ENCODE measurements around the gene RAF1.
"Not testable (repeated sequence)": the region's sequence is repeated elsewhere in the genome, so short reads cannot be mapped to it uniquely, and the experiment has no call there.

DNA sequence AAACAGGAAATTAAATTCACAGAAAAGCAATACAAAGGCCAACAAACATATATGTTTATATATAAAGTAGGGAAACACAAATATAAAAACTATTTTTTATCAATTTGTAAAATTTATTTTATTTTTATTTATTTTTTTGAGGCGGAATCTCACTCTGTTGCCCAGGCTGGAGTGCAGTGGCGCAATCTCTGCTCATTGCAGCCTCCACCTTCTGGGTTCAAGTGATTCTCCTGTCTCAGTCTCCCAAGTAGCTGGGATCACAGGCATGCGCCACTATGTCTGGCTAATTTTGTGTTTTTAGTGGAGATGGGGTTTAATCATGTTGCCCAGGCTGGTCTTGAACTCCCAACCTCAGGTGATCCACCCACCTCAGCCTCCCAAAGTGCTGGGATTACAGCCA, 39.0 kb downstream of the RAF1 start:
- not testable (repeated sequence) for TF ChIP-seq POLR2A (IDR thresholded peaks at IDR 0.05)
- TF ChIP-seq, protein P1, sequence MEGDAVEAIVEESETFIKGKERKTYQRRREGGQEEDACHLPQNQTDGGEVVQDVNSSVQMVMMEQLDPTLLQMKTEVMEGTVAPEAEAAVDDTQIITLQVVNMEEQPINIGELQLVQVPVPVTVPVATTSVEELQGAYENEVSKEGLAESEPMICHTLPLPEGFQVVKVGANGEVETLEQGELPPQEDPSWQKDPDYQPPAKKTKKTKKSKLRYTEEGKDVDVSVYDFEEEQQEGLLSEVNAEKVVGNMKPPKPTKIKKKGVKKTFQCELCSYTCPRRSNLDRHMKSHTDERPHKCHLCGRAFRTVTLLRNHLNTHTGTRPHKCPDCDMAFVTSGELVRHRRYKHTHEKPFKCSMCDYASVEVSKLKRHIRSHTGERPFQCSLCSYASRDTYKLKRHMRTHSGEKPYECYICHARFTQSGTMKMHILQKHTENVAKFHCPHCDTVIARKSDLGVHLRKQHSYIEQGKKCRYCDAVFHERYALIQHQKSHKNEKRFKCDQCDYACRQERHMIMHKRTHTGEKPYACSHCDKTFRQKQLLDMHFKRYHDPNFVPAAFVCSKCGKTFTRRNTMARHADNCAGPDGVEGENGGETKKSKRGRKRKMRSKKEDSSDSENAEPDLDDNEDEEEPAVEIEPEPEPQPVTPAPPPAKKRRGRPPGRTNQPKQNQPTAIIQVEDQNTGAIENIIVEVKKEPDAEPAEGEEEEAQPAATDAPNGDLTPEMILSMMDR (IDR thresholded peaks at IDR 0.05): not testable (repeated sequence)
